ENCODE measurements around the gene CDK13.

The CDK13 gene

GRCh38 chr7:40093631-40094350 is 143.7 kb downstream of the CDK13 start (continued):
- no peak for TF ChIP-seq GLIS2 (tag by site-specific recombination; IDR thresholded peaks at IDR 0.05)
- no peak for TF ChIP-seq ZNF530 (tag by site-specific recombination; IDR thresholded peaks at IDR 0.05; ENCODE audit: low read depth)
- TF ChIP-seq INSM2 (tag by site-specific recombination; IDR thresholded peaks at IDR 0.05) = no peak

- Histone ChIP-seq H3K4me3 (ENCODE audit: low read depth, low read length) (no peak overlapping the region), H3K9me3 (ENCODE audit: control insufficient read depth, insufficient read depth, low read depth, low read length) (no peaks in the 10 kb centered on the region), H3K27ac (ENCODE audit: extremely low read depth, low read depth, low read length) (no peak overlapping the region), H3K4me1 (ENCODE audit: control insufficient read depth, insufficient read depth, low read length) (peaks cover 10% of the 10 kb centered on the region), H3K36me3 (ENCODE audit: control insufficient read depth in 2 of 2, insufficient read depth in 1 of 2, low read length in 2 of 2) (peaks cover 24 to 37% of the 10 kb centered on the region in 2 experiments)
- CTCF ChIA-PET = no interaction called here
- no peak for TF ChIP-seq ZNF391 (tag by site-specific recombination; IDR thresholded peaks at IDR 0.05; ENCODE audit: borderline replicate concordance, low read depth)
- TF ChIP-seq SP7 (tag by site-specific recombination; IDR thresholded peaks at IDR 0.05) = no peak
- no peak for TF ChIP-seq KLF17 (tag by site-specific recombination; IDR thresholded peaks at IDR 0.05)
- TF ChIP-seq EGR2 (tag by site-specific recombination; IDR thresholded peaks at IDR 0.05; ENCODE audit: low read depth) = no peak
- POLR2A ChIA-PET = no interaction called here
Observed at GRCh38 chr7:40095230-40095629, 145.2 kb downstream of the CDK13 start.

GRCh38 chr7:40095695-40096327 is 145.8 kb downstream of the CDK13 start:
- Histone ChIP-seq H3K27ac (ENCODE audit: extremely low read depth, low read depth, low read length) (no peak overlapping the region), H3K4me3 (ENCODE audit: low read depth, low read length) (no peak overlapping the region), H3K4me1 (ENCODE audit: control insufficient read depth, insufficient read depth, low read length) (peaks cover 10% of the 10 kb centered on the region), H3K9me3 (ENCODE audit: control insufficient read depth, insufficient read depth, low read depth, low read length) (no peaks in the 10 kb centered on the region), H3K36me3 (ENCODE audit: control insufficient read depth in 2 of 2, insufficient read depth in 1 of 2, low read length in 2 of 2) (peaks cover 19 to 37% of the 10 kb centered on the region in 2 experiments)
- TF ChIP-seq ZNF596 (tag by site-specific recombination; IDR thresholded peaks at IDR 0.05) (no peak), SP2 (tag by site-specific recombination; IDR thresholded peaks at IDR 0.05) (no peak), KLF1 (tag by site-specific recombination; IDR thresholded peaks at IDR 0.05) (no peak), PRDM1 (tag by site-specific recombination; IDR thresholded peaks at IDR 0.05) (peak; percentile 72), ZNF514 (tag by site-specific recombination; IDR thresholded peaks at IDR 0.05) (no peak)
- POLR2A ChIA-PET = no interaction called here
- CTCF ChIA-PET = no interaction called here

- Histone ChIP-seq H3K27ac (ENCODE audit: extremely low read depth, low read depth, low read length) (no peak overlapping the region), H3K4me1 (ENCODE audit: control insufficient read depth, insufficient read depth, low read length) (peaks cover 7% of the 10 kb centered on the region), H3K36me3 (ENCODE audit: control insufficient read depth in 2 of 2, insufficient read depth in 1 of 2, low read length in 2 of 2) (peaks cover 19 to 33% of the 10 kb centered on the region in 2 experiments), H3K4me3 (ENCODE audit: low read depth, low read length) (no peak overlapping the region), H3K9me3 (ENCODE audit: control insufficient read depth, insufficient read depth, low read depth, low read length) (no peaks in the 10 kb centered on the region)
- ChIA-PET POLR2A (no interaction called here), CTCF (interaction anchor here (0.5 to 1.5 kb wide), 5 partner anchors 8 to 517 kb away, joined by 3 to 7 read pairs (median 4); no protein-coding TSS in a partner anchor)
- TF ChIP-seq ZNF585B (tag by site-specific recombination; IDR thresholded peaks at IDR 0.05) = no peak
- TF ChIP-seq ZNF513 (tag by site-specific recombination; IDR thresholded peaks at IDR 0.05) = no peak
- TF ChIP-seq ZNF600 (tag by site-specific recombination; IDR thresholded peaks at IDR 0.05) = no peak
- TF ChIP-seq ZSCAN16 (tag by site-specific recombination; IDR thresholded peaks at IDR 0.05) = no peak
- no peak for TF ChIP-seq ZBTB44 (tag by site-specific recombination; IDR thresholded peaks at IDR 0.05)
- no peak for TF ChIP-seq KLF1 (tag by site-specific recombination; IDR thresholded peaks at IDR 0.05)
- no peak for TF ChIP-seq ZNF544 (tag by site-specific recombination; IDR thresholded peaks at IDR 0.05)
- no peak for TF ChIP-seq ZNF121 (tag by site-specific recombination; IDR thresholded peaks at IDR 0.05)
- TF ChIP-seq ZNF560 (tag by site-specific recombination; IDR thresholded peaks at IDR 0.05; ENCODE audit: borderline replicate concordance) = no peak
- TF ChIP-seq ZNF623 (tag by site-specific recombination; IDR thresholded peaks at IDR 0.05) = no peak
- TF ChIP-seq BCL6B (tag by site-specific recombination; IDR thresholded peaks at IDR 0.05) = no peak
- TF ChIP-seq ZNF146 (tag by site-specific recombination; IDR thresholded peaks at IDR 0.05) = no peak
Observed at GRCh38 chr7:40097728-40098127, 147.7 kb downstream of the CDK13 start.
